HG02981 (cell line): Measurements from ENCODE around the gene TRIM46.
A peak's percentile ranks its signal among the peaks of the same experiment; 100 is the strongest.
"Not testable (repeated sequence)": the region's sequence is repeated elsewhere in the genome, so short reads cannot be mapped to it uniquely, and the experiment has no call there.

Experiments
- ATAC-seq: cut with Tn5 transposase; IDR thresholded peaks from one replicate; pipeline ENCODE4 v1.9.1; 2021; ENCODE audit warnings: mild to moderate bottlenecking, moderate library complexity; ENCODE audit not compliant: unreplicated experiment

The TRIM46 gene

DNA sequence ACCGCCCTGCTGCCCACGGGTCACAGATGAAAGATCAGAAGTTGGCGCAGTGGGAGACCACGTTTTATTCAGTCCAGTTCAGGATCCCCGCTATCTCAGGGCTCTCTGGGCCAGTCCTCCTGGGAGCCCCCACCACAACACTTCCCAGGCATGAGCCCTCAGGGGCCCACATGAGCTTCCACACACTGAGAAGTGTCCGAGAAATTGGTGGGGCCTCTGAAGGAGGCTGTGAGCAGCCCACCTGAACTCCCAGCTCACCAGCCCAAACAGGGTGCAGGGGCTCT lies 12.1 kb downstream of the TRIM46 start:
- ATAC-seq: no peak

DNA sequence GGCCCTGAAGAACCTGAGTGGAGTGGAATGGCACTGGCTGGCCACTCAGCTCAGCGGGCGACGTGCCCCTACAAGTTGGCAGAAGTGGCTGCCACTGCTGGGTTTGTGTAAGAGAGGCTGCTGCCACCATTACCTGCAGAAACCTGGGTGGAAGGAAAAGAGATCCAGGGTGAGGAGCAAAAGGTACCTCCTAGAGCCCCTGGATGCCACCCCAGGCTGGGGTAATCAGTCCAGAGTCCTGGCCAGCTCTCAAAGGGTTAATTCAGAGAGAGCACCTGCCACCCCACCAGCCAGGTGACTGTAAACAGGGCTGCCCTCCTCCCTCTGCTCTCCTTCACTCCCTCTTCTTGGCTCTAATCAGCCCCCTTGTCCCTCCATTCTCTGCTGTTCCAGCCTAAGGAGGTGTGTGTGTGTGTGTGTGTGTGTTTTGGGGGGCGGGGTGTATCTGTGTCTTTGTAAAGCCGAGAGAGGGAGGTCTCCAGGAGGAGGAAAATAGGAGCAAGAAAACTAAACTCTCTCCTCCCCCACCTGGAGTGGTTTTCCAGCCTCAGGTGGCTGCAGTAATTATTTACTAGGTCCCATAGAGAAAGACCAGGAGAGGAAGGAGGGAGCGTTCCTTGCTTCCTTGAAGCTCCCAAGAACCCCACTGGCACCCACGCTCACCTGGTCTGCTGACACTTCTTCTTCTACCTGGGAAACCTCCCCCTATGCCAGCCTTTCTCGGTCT lies 12.6 kb downstream of the TRIM46 start:
- ATAC-seq: no peak

DNA sequence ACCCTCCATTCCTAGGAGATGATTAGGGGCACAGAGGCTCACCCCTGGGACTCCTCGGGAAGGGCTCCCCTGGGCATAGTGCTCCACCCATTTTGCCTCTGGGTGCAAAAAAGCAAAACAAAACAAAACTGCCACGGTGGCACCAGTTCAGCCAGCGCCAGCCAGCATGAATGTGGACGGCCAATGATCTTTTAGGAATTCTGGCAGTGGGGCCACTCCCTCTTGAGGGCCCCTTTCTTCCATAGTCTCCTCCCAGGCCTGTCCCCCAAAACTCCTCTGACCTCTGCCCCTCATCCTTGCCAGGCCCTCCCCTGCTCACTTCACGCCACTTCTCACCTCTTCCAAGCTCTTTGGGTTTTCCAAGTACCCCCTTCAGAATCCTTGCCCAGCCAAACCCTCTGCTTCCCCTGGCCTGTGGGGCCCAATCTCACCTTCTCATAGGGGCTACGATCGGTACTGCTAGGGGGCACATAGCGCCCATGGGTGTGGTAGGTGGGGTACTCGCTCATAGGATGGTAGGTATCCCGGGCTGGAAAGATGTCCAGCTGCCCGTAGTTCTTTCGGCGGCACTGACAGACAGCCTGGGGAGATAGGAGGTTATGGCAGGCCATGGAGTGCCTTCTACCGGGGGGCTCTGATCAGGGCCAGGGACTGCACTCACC lies 13.3 kb downstream of the TRIM46 start:
- ATAC-seq: no peak

DNA sequence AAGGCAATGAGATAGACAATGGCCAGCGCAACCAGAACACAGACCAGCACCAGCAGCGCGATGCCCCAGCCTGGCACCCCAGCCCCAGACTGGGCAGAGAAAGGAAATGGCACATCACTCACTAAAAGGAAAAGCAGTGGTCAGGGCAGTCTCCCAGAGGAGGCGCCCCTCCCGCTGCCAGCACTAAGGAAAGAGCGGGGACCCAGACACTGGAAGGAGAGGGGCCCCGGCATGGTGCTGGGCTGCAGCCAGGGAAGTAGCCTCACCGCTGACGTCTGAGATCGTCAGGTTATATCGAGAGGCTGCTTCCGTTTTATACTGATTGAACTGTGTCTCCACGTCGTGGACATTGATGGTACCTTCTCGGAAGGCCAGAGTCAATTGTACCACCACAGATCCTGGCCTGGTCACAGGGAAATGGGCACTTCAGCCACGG lies 13.8 kb downstream of the TRIM46 start:
- ATAC-seq: no peak

DNA sequence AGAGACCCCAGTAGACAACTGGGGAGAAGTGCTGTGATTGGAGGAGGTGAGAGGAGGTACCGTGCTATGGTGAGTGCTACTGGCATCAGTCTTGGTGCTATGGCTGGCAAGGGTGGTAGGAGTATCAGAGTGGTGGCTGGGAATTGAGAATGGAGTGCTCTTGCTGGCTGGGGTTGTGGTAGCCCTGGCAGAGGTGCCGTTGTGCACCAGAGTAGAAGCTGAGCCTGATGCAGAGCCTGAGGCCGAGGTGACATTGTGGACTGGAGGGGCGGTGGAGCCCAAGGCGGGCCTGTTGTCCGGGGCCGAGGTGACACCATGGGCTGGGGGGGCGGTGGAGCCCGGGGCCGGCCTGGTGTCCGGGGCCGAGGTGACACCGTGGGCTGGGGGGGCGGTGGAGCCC lies 14.6 kb downstream of the TRIM46 start:
- no peak for ATAC-seq

DNA sequence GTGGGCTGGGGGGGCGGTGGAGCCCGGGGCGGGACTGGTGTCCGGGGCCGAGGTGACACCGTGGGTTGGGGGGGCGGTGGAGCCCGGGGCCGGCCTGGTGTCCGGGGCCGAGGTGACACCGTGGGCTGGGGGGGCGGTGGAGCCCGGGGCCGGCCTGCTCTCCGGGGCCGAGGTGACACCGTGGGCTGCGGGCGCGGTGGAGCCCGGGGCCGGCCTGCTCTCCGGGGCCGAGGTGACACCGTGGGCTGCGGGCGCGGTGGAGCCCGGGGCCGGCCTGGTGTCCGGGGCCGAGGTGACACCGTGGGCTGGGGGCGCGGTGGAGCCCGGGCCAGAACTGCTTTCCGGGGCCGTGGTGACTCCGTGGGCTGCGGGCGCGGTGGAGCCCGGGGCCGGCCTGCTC lies 16.3 kb downstream of the TRIM46 start:
- ATAC-seq: not testable (repeated sequence)

DNA sequence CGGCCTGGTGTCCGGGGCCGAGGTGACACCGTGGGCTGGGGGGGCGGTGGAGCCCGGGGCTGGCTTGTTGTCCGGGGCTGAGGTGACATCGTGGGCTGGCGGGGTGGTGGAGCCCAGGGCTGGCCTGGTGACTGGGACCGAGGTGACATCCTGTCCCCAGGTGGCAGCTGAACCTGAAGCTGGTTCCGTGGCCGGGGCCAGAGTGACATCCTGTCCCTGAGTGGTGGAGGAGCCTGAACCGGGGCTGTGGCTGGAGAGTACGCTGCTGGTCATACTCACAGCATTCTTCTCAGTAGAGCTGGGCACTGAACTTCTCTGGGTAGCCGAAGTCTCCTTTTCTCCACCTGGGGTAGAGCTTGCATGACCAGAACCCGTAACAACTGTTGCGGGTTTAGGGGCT lies 18.3 kb downstream of the TRIM46 start:
- no peak for ATAC-seq

DNA sequence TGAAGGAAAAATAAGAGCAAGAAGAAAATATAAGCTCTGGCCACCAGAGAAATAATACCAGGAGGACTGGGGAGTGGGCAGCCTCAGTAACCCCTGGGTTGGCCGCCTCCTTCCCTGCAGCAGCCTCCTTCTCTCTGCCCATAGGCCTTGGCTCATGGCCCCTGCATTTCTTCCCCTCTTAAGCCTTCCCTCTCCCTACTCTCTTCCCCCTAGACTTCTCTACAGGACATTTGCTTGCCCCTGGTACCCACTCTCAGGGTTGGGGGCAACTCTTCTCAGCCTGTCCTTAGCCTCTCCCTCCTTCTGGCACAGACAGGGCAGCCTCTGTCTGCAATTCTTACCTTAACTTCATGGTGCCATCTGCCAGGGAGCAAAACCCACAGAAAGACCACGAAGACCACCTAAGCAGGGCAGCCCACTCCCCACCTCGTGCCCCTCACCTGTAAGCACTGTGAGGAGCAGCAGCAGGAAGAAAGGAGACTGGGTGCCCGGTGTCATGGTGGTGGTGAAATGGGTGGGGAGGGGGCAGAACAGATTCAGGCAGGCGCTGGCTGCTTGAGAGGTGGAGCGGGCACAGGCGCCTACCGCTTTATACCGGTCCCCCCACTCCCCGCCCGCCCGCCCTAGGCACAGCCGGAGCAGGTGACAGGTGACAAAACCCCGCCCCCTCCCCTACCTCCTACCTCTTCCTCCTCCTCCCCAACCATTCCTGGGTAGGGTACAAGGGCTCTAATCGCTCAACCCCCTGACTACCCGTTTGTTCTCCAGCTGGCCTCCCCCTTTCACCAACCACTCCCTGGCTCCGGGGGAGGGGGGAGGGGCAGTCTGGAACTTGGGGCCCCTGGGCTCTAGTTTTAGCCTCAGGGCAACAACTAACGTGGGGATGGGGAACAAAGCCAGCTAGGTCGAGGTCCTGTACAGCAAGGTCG lies 19.0 kb downstream of the TRIM46 start:
- no peak for ATAC-seq

DNA sequence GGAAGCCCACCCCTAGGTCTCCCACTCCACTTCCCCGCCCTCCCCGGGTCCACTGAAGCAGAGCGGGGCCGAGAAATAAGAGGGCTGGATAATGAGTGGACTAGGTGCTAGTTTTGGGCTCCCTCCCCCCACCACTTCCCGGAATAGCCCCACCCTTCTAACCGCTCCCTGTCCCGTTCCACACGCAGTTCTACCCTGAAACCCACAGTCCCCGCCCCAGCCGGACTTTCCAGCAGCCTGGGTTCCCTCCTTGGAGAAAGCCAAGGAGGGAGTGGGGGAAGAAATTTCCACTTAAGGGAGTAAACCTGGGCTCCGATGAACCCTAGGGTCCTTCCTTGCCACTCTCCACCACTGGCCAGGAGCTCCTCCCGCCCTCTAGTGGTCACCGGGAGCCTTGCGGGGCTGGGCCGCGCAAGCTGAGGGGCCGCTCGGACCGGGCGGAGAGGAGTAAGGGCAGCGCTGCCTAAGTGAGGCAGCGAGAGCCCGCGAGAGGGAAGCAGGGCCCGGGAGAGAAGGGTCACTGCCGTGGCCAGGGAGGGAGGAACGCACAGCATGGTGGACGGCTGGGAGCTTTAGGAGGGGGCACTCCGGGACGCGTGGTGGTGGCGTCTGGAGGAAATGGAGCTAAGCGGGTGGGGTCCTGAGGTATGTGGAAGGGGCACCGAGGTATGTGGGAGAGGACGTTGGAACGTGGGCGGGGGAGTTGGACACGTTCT lies 19.8 kb downstream of the TRIM46 start:
- peak; percentile 67 for ATAC-seq

DNA sequence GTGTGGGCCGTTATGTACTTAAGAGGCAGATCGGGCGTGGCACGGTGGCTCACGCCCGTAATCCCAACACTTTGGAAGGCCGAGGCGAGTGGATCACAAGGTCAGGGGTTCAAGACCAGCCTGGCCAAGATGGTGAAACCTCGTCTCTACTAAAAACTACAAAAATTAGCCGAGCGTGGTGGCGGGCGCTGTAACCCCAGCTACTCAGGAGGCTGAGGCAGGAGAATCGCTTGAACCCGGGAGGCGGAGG lies 20.3 kb downstream of the TRIM46 start:
- ATAC-seq: not testable (repeated sequence)

DNA sequence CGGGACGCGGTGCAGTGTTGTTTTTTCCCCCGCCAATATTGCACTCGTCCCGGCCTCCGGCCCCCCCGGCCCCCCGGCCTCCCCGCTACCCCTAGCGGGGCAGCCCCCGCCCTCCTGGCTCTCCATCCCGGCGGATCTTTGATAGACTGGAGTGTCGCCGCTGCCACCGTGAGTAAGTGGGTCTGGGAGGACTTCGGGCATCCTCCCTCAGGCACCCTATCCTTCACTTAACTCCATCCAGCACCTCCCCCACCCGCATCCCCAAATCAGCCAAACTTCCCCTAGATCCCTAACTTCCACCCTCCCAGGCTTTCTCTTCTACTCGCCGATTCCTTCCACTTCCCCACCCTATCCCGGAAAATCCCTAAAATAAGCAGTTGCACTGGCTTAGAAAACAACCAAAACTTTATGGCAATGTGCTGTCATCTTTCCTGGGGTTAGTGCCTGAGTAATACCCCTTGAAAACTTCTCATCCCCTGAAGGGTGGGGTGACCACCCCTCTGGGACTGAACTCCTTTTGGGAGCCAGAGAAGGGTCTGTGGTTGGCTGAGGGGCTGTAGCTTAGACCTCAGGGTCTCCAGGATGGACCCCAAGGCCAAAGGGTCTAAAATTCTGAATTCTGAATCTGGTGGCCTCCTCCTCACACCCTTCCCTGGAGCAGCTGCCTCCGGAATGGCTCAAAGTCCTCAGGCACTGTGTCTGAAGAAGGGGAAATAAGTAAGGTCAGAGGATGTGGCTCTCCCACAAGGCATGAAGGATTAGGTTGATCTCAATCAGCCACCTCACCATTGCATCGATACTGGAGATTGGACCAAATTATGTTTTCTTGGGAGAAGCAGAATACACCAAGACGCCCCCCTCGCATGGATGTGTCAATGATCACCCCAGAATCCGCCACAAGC lies 21.8 kb downstream of the TRIM46 start:
- ATAC-seq: no peak

DNA sequence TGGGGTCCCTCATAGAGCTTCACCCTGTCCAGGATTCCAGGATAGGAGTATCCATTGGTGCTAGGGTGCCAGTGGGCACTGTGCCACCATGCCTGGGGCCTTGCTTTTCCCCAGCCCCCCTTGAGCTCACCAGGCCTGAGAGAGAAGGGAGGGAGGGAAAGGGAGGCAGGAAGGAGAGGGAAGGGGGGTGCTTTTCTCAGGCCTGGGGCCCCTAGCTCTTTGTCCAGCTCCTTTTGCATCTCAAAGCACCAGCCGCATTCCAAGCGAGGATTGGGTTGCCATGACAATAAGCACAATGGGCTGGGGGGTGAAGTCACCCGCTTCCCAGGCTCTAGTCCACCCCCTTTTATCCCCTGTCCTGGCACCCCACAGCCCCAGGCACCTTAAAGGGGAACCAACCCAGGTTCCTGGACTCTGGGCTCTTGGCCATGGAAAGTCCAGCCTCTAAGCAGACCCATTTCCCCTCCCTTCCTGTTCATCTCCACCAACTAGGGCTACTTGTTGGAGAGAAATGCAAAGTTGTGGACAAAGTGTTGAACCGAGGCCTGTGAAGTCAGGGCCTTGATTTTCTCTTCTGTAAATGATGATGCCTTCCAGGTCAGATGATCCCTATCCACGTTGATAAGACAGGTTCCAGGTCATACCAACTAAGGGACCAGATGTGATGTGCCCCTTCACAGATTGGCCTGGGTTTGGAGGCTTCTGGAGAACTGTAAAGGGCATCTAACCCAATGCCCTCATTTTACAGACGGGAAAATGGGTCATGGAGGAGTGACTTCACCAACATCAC lies 22.6 kb downstream of the TRIM46 start:
- ATAC-seq: no peak

DNA sequence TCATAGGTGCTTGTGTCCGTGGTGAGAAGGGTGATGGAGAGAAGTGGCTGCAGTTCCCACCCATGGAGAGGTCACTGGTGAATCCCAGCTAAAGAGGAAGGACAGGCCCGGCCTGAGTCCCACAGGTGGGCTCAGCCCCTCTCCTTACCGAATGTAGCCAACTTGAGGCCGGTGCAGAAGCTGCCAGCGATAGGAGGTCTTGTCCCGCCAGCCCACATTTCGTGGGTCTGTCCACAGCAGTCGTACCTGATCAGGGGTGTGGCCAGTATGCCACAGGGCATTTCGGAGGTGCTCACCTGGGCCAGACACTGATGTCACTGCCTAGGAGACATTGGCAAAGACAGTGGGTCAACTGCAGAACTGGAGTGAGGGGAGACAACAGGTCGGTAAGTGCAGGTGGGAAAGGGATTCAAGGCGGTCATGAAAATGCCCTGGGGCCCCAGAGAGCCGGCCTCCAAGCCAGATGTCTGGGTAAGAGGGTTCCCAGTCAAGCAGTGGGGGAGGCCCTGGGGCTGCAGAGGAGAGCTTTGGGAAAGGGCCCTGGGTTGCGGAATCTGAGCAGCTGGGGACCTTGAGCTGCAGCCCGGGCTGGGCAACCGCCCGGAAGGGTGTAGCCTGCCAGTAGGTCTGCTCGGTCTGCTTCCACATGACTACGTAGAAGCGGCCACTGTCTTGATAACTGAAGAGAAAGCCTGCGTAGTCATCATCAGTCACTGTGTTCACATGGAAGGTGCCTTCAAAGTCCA lies 23.4 kb downstream of the TRIM46 start:
- ATAC-seq: no peak

DNA sequence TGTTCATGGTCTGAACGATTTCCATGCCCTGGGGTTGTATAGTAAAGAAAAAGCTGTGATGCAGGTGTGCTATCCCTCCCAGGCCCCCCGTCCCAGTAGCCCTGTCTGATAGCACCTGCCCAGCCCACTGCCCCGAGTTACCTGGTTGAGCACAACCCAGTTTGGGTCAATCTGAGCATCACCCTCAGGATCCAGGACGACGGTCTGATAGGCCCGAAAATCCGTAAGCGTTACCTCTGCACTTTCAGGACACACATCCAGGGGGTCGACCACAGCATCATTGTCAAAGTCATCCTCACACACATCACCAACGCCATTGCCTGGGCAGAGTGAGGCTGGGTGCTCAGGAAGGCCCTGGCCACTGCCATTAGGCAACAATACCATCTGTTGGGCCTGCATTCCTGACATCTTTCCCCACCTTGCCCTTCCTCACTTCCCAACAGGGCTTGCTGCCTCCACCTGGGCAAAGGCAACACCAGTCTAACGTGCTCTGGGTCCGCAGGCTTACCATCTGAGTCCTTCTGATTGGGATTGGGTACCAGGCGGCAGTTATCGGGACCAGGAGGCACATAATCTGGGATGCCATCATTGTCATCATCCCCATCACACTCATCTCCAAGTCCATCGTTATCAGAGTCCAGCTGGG lies 24.4 kb downstream of the TRIM46 start:
- no peak for ATAC-seq

DNA sequence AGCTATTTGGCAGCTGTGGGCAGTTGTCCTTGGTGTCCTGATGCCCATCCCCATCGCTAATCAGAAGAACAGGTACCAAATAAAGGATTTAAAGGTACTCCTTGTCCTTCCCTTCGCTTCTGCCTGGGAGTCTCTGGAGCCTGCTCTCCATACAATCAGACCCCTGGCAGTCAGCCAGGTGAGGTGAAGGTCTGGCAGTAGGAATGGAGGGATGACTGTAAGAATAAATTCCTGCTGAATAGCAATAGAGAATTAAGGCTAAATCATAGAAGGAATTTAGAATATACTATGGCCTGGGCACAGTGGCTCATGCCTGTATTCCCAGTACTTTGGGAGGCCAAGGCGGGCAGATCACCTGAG lies 24.9 kb downstream of the TRIM46 start:
- ATAC-seq: no peak

DNA sequence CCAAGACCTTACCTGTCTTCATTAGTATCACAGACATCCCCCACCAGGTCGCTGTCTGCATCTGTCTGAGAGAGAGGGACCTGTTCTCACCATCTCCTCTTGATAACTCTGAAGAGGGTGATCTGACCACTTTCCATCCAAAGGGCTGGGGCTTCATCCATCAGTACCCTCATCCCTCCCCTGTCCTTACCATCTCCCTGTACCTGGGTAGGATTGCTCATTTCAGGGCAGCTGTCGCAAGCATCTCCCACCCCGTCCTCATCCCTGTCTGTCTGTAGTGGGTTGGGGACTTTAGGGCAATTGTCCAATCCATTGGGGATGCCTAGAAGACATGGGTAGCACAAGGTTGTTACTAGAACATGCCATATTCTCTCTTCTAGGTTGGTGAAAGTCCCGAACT lies 26.1 kb downstream of the TRIM46 start:
- ATAC-seq: no peak

DNA sequence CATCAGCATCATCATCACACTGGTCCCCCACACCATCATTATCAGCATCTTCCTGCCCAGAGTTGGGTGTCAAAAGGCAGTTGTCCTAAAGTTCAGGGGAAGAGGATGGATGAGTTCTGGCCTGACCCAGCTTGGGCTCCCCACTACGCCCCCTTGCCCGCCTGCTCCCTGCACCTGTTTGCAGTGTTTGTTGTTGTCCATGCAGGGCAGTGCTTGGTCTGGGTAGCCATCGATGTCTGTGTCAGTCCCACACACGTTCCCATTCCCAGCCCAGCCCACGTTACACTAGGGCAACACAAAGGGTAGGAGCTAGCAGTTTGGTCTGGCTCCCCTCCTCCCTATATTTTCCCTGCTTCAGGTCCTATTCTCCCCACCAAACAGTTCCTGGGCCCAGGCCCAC lies 27.3 kb downstream of the TRIM46 start:
- ATAC-seq: no peak

DNA sequence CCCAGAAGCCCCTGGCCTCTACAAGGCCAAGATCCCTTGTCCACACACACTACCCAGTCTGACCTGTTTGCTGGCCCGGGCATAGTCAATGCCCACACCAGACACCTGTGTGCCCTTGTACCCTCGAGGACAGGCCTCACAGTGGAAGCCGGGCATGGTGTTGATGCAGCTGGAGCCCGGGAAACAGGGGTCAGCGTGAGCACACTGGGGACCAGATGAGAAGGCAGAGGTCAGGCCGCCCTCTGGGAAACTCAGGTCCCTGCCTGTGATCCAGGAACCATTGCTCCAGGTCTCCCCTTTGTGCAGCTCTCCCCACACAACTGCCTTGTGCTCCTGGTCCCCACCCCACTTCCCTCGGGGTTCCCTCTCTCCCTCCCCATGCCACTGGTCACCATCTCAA lies 28.5 kb downstream of the TRIM46 start:
- no peak for ATAC-seq
